NCI-H748 (cell line): ENCODE measurements around the gene OCA2.
A peak's percentile ranks its signal among the peaks of the same experiment; 100 is the strongest.
"Not testable (repeated sequence)": the region's sequence is repeated elsewhere in the genome, so short reads cannot be mapped to it uniquely, and the experiment has no call there.

Experiments used
- DNase-seq: peaks from one replicate; lab custom pipeline; 2025; ENCODE audit not compliant: unreplicated experiment; lab: John Stamatoyannopoulos, UW

The OCA2 gene

DNA sequence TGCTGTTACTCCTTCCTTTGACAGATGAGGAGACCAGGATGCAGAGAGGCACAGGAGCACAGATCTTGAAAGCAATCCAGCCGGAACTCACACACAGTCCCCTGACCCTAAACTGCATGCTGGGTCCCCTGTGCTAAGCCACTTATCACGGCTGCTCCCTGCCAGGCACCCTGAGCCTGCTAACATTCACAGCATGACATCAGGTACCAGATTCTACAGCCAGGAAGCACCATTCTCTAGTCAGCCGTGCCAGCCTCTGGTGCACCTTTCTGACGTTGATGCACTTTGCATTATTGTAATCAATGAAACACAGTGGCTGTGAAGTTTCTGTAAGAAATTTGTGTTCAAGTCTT, 247.3 kb downstream of the OCA2 start:
- DNase-seq = no peak

- DNase-seq = no peak
Measured at GRCh38 chr15:27850981-27851857, 247.9 kb downstream of the OCA2 start.

GRCh38 chr15:27850050-27850449, 249.1 kb downstream of the OCA2 start:
- no peak for DNase-seq

GRCh38 chr15:27848936-27849335, 250.2 kb downstream of the OCA2 start:
- not testable (repeated sequence) for DNase-seq

DNA sequence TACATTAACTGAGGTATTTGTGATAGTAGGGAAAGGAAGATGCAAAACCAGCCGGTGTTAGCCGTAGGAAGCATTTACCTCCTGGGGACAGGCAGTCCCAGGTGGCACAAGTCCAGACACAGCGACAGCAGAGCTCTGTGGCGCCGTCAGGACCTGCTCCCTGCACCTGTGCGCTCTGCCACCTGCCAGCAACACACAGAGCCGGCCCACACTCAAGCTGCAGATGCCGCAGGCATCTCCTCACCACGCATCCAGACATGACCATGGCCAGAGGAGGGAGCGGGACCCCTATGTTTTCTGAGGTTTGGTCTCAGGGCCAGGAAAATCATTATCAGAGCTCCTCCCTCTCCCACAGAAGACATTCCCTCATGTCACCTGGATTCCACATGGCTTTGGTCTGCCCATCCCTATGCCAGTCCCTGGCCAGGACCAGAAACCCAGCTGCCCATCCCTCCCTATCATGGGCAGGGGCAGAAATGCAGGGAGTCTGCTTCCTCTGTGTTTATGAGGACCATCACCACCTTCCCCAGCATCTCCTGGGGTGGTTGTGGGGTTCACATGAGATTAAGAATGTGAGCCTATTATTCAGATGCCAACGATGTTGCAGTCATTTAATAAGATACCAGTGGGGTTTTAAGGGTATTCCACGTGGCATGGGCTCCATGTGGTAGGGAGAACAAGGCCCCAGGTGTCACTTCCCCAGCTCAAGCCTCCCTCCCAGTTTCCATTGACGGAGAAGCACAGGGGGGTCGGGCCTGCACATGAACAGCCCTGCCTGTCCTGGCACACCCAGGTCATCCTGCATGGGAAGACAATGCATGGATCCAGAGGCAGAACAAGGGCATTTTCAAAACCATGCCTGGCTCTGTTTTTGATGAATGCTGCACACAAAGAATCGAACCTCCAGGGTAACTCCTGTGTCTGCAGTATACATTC, 251.1 kb downstream of the OCA2 start:
- DNase-seq = peak; percentile 6

GRCh38 chr15:27846722-27847395, 252.3 kb downstream of the OCA2 start:
- DNase-seq = no peak

DNA sequence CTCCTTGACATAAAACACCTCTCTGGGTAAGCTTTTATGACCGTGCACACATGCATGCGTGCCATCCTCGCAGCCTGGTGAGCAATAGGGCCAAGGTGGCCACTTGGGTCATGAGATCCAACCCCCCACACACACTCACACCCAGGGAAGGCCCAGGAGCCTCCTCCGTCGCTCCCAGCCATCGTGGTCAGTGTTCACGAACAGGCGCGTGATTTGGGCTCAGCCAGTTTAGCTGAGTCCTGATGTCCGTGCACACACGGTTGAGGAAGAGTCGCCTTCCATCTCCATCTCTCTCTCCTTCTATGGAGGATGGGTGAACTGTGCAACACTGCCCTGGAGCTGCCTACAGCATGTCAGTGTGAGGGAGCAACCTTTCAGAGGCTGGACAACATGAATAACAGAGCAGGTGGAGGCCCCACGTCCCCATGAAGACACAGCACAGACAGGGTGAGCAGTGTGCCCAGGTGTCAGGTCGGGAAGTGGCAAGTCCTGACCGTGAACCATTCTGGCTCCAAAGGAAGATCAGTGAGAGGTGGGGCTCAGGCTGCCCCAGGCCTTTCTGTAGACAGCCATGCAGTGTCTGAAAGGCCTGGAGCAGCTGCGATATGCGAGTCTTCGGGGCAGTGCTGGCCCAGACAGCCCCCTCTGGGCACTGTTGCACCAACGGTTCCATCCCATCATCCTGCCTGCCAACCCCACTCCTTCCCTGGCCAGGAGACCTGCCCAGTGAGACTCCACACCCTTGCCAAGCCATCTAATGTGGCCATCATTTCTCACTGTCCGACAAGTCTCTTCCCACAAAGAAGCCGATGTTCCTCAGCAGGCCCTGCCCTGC, 253.4 kb downstream of the OCA2 start:
- DNase-seq = no peak

- no peak for DNase-seq
Measured at GRCh38 chr15:27844018-27844666, 255.0 kb downstream of the OCA2 start.

- DNase-seq = no peak
Measured at GRCh38 chr15:27843146-27843545, 256.0 kb downstream of the OCA2 start.

- no peak for DNase-seq
Measured at GRCh38 chr15:27842526-27842925, 256.6 kb downstream of the OCA2 start.

- no peak for DNase-seq
Measured at GRCh38 chr15:27835233-27835939, 263.7 kb downstream of the OCA2 start.

DNA sequence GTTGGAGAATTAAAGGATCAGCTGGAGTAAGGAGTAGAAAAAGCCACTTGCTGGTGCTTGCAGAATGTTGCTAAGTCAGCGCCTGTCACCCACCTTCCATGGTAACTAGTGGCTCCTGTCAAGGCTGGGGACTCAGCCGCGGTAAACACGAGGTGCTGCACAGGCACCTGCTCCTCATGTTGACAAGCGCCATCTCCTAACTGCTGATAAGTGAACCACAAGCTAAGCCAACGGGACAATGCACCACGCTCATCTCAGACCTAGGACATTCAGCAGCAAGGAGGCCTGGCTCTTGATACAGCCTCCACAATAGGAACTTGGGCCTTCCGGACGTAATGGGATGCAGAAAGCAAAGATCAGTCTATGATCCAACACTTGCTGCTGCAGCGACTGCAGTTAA, 264.4 kb downstream of the OCA2 start:
- no peak for DNase-seq

DNA sequence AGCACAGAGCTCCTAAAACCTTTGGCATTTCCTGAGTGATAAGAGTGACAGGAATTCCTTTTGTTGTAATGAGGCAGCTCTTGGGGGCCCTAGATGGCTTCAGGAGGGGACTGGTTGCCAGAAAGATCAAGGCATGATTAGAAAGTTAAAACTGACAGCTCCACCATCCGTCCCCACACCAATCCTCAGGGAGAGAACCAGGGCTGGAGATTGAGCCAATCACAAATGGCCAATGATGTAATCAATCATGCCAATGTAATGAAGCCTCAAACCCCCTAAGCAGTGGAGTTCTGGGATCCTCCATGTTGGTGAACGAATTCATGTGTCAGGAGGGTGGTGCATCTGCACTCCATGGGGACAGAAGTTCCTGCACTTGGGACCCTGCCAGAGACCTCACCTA, 265.1 kb downstream of the OCA2 start:
- DNase-seq = no peak

- DNase-seq = no peak
Measured at GRCh38 chr15:27833178-27833577, 265.9 kb downstream of the OCA2 start.

DNA sequence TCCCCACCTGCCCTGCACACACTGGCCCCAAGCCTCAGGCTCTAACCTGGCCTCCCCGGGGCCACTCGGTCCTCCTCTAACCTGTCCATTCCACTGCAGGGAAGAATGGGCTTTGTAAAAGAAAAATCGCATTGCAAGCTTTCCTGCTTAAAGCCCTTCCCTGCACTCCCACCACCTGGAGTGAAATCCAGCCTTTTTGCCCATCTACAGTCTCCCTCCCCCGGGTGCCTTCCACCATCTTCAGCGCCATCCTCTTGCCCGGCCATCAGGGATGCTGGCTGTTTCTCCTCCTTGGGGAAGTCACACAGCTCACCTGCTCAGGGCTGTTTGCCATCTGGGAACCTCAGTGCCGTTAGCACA, 266.9 kb downstream of the OCA2 start:
- DNase-seq = no peak

GRCh38 chr15:27831384-27832236, 267.5 kb downstream of the OCA2 start:
- no peak for DNase-seq

DNA sequence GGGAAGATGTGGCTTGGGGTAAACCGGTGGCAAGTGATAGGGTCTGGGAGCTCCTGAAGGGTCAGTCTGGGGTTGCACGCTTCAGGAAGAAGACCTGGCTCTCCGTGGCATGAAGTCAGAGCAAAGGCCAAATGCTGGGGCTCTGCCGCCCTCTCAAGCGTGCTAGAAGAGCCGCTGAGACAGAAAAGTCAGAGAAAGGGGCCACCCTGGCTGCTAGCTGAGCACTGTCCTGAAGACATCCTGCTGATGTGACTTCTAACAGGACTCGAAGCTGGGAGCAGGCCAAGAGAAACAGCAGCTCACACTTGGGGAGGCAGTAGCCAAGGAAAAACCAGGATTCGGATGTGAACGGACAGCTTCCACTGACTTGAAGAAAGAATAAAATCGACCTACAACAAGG, 270.4 kb downstream of the OCA2 start:
- no peak for DNase-seq

GRCh38 chr15:27826902-27827714, 272.0 kb downstream of the OCA2 start:
- no peak for DNase-seq
